ENCODE measurements around the gene ZNF80. TPM values are rescaled to one million over a fixed set of nuclear protein-coding genes. Genes with fewer than 3 reads are reported as not detected.
"Not testable (repeated sequence)": the region's sequence is repeated elsewhere in the genome, so short reads cannot be mapped to it uniquely, and the experiment has no call there.

Gene ZNF80
- total RNA-seq (2014; rRNA removed; shearing (Covaris generic)) = not detected in 2 replicates

GRCh38 chr3:114237478-114237877, at the start of gene ZNF80:
ZNF80 (minus strand) TSS chr3:114237578; CDS start chr3:114237074, 504 bp downstream.
- H3K36me3 ChIP-seq (replicated peaks; ENCODE audit: control insufficient read depth, insufficient read depth, low read length); H3K4me3 ChIP-seq (ENCODE audit: insufficient read depth, low read depth, low read length); DNase-seq; H3K27me3 ChIP-seq (ENCODE audit: control insufficient read depth, insufficient read depth, low read length): not testable (repeated sequence)

GRCh38 chr3:114286266-114286665, 48.9 kb upstream of the ZNF80 start:
- DNase-seq = no peak
- Histone ChIP-seq H3K27me3 (ENCODE audit: control insufficient read depth, insufficient read depth, low read length) (no peaks in the 10 kb centered on the region), H3K36me3 (replicated peaks; ENCODE audit: control insufficient read depth, insufficient read depth, low read length) (no peaks in the 10 kb centered on the region), H3K4me3 (ENCODE audit: insufficient read depth, low read depth, low read length) (no peak overlapping the region)

- no peaks in the 10 kb centered on the region for H3K36me3 ChIP-seq (replicated peaks; ENCODE audit: control insufficient read depth, insufficient read depth, low read length)
- DNase-seq = no peak
- no peaks in the 10 kb centered on the region for H3K27me3 ChIP-seq (ENCODE audit: control insufficient read depth, insufficient read depth, low read length)
- H3K4me3 ChIP-seq (ENCODE audit: insufficient read depth, low read depth, low read length) = no peak overlapping the region
Observed at GRCh38 chr3:114285648-114286230, 48.4 kb upstream of the ZNF80 start.

- H3K4me3 ChIP-seq (ENCODE audit: insufficient read depth, low read depth, low read length) = no peak overlapping the region
- DNase-seq = no peak
- H3K36me3 ChIP-seq (replicated peaks; ENCODE audit: control insufficient read depth, insufficient read depth, low read length) = no peaks in the 10 kb centered on the region
- H3K27me3 ChIP-seq (ENCODE audit: control insufficient read depth, insufficient read depth, low read length) = no peaks in the 10 kb centered on the region
Observed at GRCh38 chr3:114284644-114285043, 47.3 kb upstream of the ZNF80 start.

GRCh38 chr3:114276856-114277255, 39.5 kb upstream of the ZNF80 start:
- H3K27me3 ChIP-seq (ENCODE audit: control insufficient read depth, insufficient read depth, low read length); DNase-seq; H3K4me3 ChIP-seq (ENCODE audit: insufficient read depth, low read depth, low read length); H3K36me3 ChIP-seq (replicated peaks; ENCODE audit: control insufficient read depth, insufficient read depth, low read length): not testable (repeated sequence)

- no peaks in the 10 kb centered on the region for H3K27me3 ChIP-seq (ENCODE audit: control insufficient read depth, insufficient read depth, low read length)
- H3K4me3 ChIP-seq (ENCODE audit: insufficient read depth, low read depth, low read length) = no peak overlapping the region
- H3K36me3 ChIP-seq (replicated peaks; ENCODE audit: control insufficient read depth, insufficient read depth, low read length) = no peaks in the 10 kb centered on the region
- DNase-seq = no peak
Observed at GRCh38 chr3:114274929-114275328, 37.6 kb upstream of the ZNF80 start.

GRCh38 chr3:114272271-114272670, 34.9 kb upstream of the ZNF80 start:
- Histone ChIP-seq H3K36me3 (replicated peaks; ENCODE audit: control insufficient read depth, insufficient read depth, low read length) (no peaks in the 10 kb centered on the region), H3K4me3 (ENCODE audit: insufficient read depth, low read depth, low read length) (no peak overlapping the region), H3K27me3 (ENCODE audit: control insufficient read depth, insufficient read depth, low read length) (no peaks in the 10 kb centered on the region)
- no peak for DNase-seq

- Histone ChIP-seq H3K27me3 (ENCODE audit: control insufficient read depth, insufficient read depth, low read length) (no peaks in the 10 kb centered on the region), H3K4me3 (ENCODE audit: insufficient read depth, low read depth, low read length) (no peak overlapping the region), H3K36me3 (replicated peaks; ENCODE audit: control insufficient read depth, insufficient read depth, low read length) (no peaks in the 10 kb centered on the region)
- no peak for DNase-seq
Observed at GRCh38 chr3:114270019-114270418, 32.6 kb upstream of the ZNF80 start.

- Histone ChIP-seq H3K27me3 (ENCODE audit: control insufficient read depth, insufficient read depth, low read length) (no peaks in the 10 kb centered on the region), H3K36me3 (replicated peaks; ENCODE audit: control insufficient read depth, insufficient read depth, low read length) (no peaks in the 10 kb centered on the region), H3K4me3 (ENCODE audit: insufficient read depth, low read depth, low read length) (no peak overlapping the region)
- DNase-seq = no peak
Observed at GRCh38 chr3:114260152-114260551, 22.8 kb upstream of the ZNF80 start.

- Histone ChIP-seq H3K27me3 (ENCODE audit: control insufficient read depth, insufficient read depth, low read length) (no peaks in the 10 kb centered on the region), H3K36me3 (replicated peaks; ENCODE audit: control insufficient read depth, insufficient read depth, low read length) (no peaks in the 10 kb centered on the region), H3K4me3 (ENCODE audit: insufficient read depth, low read depth, low read length) (no peak overlapping the region)
- no peak for DNase-seq
Observed at GRCh38 chr3:114259566-114259965, 22.2 kb upstream of the ZNF80 start.

- Histone ChIP-seq H3K27me3 (ENCODE audit: control insufficient read depth, insufficient read depth, low read length) (no peaks in the 10 kb centered on the region), H3K4me3 (ENCODE audit: insufficient read depth, low read depth, low read length) (no peak overlapping the region), H3K36me3 (replicated peaks; ENCODE audit: control insufficient read depth, insufficient read depth, low read length) (no peaks in the 10 kb centered on the region)
- no peak for DNase-seq
Observed at GRCh38 chr3:114253505-114253904, 16.1 kb upstream of the ZNF80 start.

GRCh38 chr3:114252954-114253353, 15.6 kb upstream of the ZNF80 start:
- H3K27me3 ChIP-seq (ENCODE audit: control insufficient read depth, insufficient read depth, low read length) = no peaks in the 10 kb centered on the region
- no peak for DNase-seq
- H3K36me3 ChIP-seq (replicated peaks; ENCODE audit: control insufficient read depth, insufficient read depth, low read length) = no peaks in the 10 kb centered on the region
- H3K4me3 ChIP-seq (ENCODE audit: insufficient read depth, low read depth, low read length) = no peak overlapping the region

GRCh38 chr3:114242947-114243346, 5.6 kb upstream of the ZNF80 start:
- no peak overlapping the region for H3K4me3 ChIP-seq (ENCODE audit: insufficient read depth, low read depth, low read length)
- no peaks in the 10 kb centered on the region for H3K36me3 ChIP-seq (replicated peaks; ENCODE audit: control insufficient read depth, insufficient read depth, low read length)
- no peaks in the 10 kb centered on the region for H3K27me3 ChIP-seq (ENCODE audit: control insufficient read depth, insufficient read depth, low read length)
- DNase-seq = no peak

- Histone ChIP-seq H3K36me3 (replicated peaks; ENCODE audit: control insufficient read depth, insufficient read depth, low read length) (no peaks in the 10 kb centered on the region), H3K4me3 (ENCODE audit: insufficient read depth, low read depth, low read length) (no peak overlapping the region), H3K27me3 (ENCODE audit: control insufficient read depth, insufficient read depth, low read length) (no peaks in the 10 kb centered on the region)
- DNase-seq = no peak
Observed at GRCh38 chr3:114241262-114241661, 3.9 kb upstream of the ZNF80 start.

GRCh38 chr3:114238146-114238785, 888 bp upstream of the ZNF80 start:
- H3K27me3 ChIP-seq (ENCODE audit: control insufficient read depth, insufficient read depth, low read length); H3K36me3 ChIP-seq (replicated peaks; ENCODE audit: control insufficient read depth, insufficient read depth, low read length); DNase-seq; H3K4me3 ChIP-seq (ENCODE audit: insufficient read depth, low read depth, low read length): not testable (repeated sequence)
